ENCODE data around the gene CDS2. TPM values are rescaled to one million over a fixed set of nuclear protein-coding genes. Genes with fewer than 3 reads are reported as not detected.
A peak's percentile ranks its signal among the peaks of the same experiment; 100 is the strongest.

CDS2 gene
- total RNA-seq, 2 experiments from 2014 or later, result 46.5 to 47.4 TPM

DNA sequence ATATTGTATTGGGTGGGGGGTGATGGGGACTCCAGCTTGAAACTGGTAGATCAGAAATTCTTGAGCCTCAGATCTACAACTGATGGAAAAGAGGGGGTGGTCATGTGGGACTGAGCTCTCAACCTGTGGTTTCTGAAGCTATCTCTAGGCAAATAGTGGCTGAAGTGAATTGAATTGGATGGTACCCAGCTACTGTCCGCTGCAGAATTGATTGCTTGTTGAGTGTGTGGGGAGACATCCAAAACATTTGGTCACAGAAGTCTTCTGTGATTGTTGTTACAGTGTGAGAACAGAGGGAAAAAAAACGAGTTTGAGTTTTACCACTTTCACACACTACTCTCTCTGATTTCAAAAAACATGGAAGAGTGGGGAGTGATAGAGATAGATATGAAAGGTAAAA, 14.8 kb downstream of the CDS2 start:
- ChIA-PET POLR2A (no interaction called here), CTCF (interaction anchor here (1.2 kb wide), 1 partner anchor 26 kb away, joined by 3 read pairs; no protein-coding TSS in a partner anchor)
- Mint-ChIP-seq H3K4me1 (ENCODE audit: low read depth) (peaks cover 53% of the 10 kb centered on the region), H3K9me3 (no peaks in the 10 kb centered on the region), H3K36me3 (peaks cover 8% of the 10 kb centered on the region), H3K27me3 (no peaks in the 10 kb centered on the region), H3K27ac (no peak overlapping the region), H3K4me3 (no peak overlapping the region)
- intact Hi-C loops (cut with micrococcal nuclease), result no loop called here
- DNase-seq, result no peak

DNA sequence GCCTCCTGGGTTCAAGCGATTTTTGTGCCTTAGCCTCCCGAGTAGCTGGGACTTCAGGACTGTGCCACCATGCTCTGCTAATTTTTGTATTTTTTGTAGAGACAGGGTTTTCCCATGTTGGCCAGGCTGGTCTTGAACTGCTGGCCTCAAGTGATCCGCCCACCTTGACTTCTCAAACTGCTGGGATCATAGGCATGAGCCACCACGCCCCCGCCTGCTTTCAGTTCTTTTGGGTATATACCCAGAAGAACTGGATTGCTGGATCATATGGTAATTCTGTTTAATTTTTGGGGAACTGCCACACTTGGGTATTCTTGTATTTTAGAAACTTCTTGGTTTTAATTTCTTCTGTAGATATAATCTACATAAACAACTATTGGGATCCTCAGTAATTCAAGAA, 17.0 kb downstream of the CDS2 start:
- Mint-ChIP-seq H3K27me3 (no peaks in the 10 kb centered on the region), H3K4me3 (no peak overlapping the region), H3K4me1 (ENCODE audit: low read depth) (peaks cover 63% of the 10 kb centered on the region), H3K9me3 (no peaks in the 10 kb centered on the region), H3K36me3 (peaks cover 8% of the 10 kb centered on the region), H3K27ac (peak overlapping the region; percentile 88)
- POLR2A ChIA-PET, result interaction anchor here (1.1 to 2.3 kb wide), 2 partner anchors 10 to 17 kb away, joined by 3 to 8 read pairs; partner anchors contain the start of gene CDS2
- CTCF ChIA-PET, result interaction anchor here (0.7 to 1.9 kb wide), 3 partner anchors 17 to 516 kb away, joined by 3 to 8 read pairs (median 5); partner anchors contain the start of gene CDS2
- peak; percentile 58 for DNase-seq
- intact Hi-C loops (cut with micrococcal nuclease), result loop anchor here (1.0 kb wide), 2 partner anchors 9 to 17 kb away; partner anchors contain the start of gene CDS2

DNA sequence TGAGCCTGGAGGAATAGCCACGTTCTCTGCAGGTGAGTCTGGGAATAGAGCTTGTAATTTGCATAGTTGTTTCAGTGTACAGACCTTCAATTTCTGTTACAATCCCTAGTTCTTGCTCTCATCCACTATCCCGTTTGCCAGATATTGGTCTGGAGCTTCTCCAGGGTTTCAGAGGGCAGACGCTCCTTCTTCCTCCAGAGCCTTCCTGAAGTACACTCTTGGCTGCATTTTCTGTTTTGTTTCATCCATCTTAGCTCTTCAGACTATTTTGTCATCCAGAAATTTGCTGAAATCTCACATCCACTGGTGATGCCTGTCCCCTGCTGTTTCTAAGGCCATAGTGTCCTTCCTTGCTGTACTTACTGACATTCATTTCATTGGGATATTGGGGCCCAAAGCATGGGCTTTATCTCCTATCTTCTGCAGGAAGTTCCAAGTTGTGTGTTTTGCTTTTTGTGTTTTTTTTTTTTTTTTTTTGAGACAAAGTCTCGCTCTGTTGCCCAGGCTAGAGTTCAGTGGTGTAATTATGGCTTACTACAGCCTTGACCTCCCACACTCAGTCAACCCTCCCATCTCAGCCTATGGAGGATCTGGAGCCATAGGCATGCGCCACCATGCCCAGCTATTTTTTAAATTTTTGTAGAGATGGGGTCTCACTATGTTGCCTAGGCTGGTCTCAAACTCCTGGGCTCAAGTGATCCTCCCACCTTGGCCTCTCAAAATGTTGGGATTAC, 18.7 kb downstream of the CDS2 start:
- H3K27ac Mint-ChIP-seq, result no peak overlapping the region
- H3K36me3 Mint-ChIP-seq, result peaks cover 8% of the 10 kb centered on the region
- ChIA-PET CTCF (interaction anchor here (1.7 to 2.7 kb wide), 2 partner anchors 19 to 47 kb away, joined by 11 read pairs; partner anchors contain the start of gene CDS2), POLR2A (no interaction called here)
- H3K4me3 Mint-ChIP-seq, result no peak overlapping the region
- no peak for DNase-seq
- intact Hi-C loops (cut with micrococcal nuclease), result no loop called here
- H3K27me3 Mint-ChIP-seq, result no peaks in the 10 kb centered on the region
- peaks cover 65% of the 10 kb centered on the region for H3K4me1 Mint-ChIP-seq (ENCODE audit: low read depth)
- no peaks in the 10 kb centered on the region for H3K9me3 Mint-ChIP-seq

DNA sequence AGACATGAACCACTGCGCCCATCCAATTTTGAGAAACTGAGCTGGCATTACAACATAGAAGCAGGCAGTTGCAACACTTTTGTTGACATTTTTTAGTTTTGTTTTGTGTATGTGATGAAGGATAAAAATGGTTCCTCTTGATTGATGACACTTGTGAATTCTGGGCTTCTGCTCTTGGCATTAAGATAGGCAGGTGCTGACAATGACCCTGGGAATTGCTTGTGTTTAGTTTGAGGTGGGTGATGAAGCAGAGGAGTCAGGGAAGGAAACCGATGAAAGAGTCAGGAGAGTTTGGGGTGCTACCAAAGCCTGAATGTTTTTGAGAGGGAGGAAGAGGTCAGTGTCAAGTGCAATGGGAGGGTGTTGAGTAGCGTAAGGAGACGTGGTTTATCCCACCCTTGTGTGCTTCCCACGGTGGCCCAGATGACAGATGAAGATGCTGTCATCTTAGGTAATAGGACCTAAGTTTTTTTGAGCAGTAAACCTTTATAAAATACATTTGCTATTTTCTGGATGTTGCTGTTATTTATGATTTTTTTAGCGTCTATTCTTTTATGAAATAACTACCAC, 19.4 kb downstream of the CDS2 start:
- H3K4me3 Mint-ChIP-seq, result no peak overlapping the region
- CTCF ChIA-PET, result interaction anchor here (1.1 to 2.7 kb wide), 3 partner anchors 19 to 46 kb away, joined by 7 to 11 read pairs (median 11); partner anchors contain the start of gene CDS2
- no peak overlapping the region for H3K27ac Mint-ChIP-seq
- intact Hi-C loops (cut with micrococcal nuclease), result no loop called here
- peaks cover 8% of the 10 kb centered on the region for H3K36me3 Mint-ChIP-seq
- H3K4me1 Mint-ChIP-seq (ENCODE audit: low read depth), result peaks cover 69% of the 10 kb centered on the region
- no peaks in the 10 kb centered on the region for H3K9me3 Mint-ChIP-seq
- POLR2A ChIA-PET, result no interaction called here
- DNase-seq, result no peak
- H3K27me3 Mint-ChIP-seq, result no peaks in the 10 kb centered on the region

DNA sequence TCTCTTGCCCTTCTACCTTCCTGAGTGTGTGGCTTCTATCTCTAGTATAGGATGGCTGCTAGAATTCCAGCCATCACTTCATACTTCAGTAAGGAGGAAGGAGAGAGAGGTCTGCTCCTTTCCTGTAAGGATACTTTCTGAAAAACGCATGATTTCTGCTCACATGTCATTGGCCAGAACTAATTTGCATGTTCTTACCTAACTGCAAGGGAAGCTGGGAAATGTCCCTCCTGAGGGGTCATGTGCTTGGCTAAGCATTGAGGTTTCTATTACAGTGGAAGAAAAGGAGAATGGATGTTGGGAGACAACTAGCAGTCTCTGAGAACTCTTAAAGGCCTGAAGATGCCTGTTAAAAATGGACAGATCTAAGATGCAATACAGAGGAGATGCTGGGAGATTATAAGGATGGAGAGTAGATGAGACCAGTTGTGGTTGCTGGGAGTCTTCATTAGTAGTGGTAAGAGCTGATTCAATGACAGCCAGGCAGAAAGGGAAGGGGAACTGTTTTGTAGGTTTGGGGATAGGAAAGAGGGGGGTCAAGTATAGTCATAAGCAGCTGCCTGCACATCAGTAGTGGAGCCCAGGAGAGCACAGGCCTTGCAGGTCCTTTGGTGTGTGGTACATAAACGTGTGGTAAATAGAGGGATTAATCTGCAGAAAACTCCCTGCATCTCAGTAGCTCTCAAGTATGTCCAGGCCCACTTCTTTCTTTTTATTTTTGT, 20.2 kb downstream of the CDS2 start:
- Mint-ChIP-seq H3K9me3 (no peaks in the 10 kb centered on the region), H3K27ac (no peak overlapping the region), H3K4me1 (ENCODE audit: low read depth) (peaks cover 65% of the 10 kb centered on the region), H3K36me3 (peaks cover 9% of the 10 kb centered on the region), H3K4me3 (no peak overlapping the region), H3K27me3 (no peaks in the 10 kb centered on the region)
- no peak for DNase-seq
- POLR2A ChIA-PET, result interaction anchor here (1.7 kb wide), 1 partner anchor 20 kb away, joined by 7 read pairs; the partner anchor contains the start of gene CDS2
- intact Hi-C loops (cut with micrococcal nuclease), result no loop called here
- CTCF ChIA-PET, result interaction anchor here (0.7 to 2.7 kb wide), 4 partner anchors 20 to 923 kb away, joined by 3 to 11 read pairs (median 5); partner anchors contain the start of gene CDS2

DNA sequence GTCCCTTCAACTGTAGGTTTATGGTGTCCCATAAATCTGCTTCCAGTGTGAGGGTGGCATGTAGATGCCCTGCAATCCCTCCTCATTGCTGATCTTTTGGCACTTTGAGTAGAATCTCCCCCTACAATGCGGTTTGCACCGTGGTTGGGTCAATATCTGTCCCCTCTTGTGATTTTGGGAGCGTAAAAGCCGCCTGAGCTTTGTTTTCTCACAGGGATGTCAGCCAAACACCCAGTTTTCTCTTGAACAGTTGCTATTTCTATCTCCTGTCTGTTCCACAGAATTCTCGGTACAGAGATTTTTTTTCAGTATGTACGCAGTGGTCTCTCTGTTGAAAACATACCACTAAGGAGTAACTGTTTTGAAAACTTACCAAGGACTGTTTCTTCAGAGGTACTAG, 21.8 kb downstream of the CDS2 start:
- intact Hi-C loops (cut with micrococcal nuclease), result no loop called here
- CTCF ChIA-PET, result no interaction called here
- no peak overlapping the region for H3K4me3 Mint-ChIP-seq

DNA sequence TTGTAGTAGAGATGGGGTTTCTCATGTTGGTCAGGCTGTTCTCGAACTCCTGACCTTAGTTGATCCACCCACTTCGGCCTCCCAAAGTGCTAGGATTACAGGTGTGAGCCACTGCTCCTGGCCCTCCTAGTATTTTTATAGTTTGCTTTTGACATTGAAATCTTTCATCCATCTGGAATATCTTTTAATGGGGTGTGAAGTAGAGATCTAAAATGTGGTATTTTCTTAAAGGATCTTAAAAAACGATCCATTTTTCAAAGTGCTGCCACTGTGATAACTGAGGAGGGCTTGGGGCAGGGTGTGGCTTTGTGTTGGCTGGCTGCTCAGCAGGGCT, 23.1 kb downstream of the CDS2 start:
- Mint-ChIP-seq H3K4me1 (ENCODE audit: low read depth) (peaks cover 67% of the 10 kb centered on the region), H3K36me3 (peaks cover 8% of the 10 kb centered on the region), H3K27me3 (no peaks in the 10 kb centered on the region), H3K4me3 (no peak overlapping the region), H3K27ac (no peak overlapping the region), H3K9me3 (no peaks in the 10 kb centered on the region)
- ChIA-PET POLR2A (no interaction called here), CTCF (no interaction called here)
- intact Hi-C loops (cut with micrococcal nuclease), result no loop called here
- no peak for DNase-seq

More for the DNA sequence above, 21.8 kb downstream of the CDS2 start:
- no peaks in the 10 kb centered on the region for H3K9me3 Mint-ChIP-seq
- POLR2A ChIA-PET, result interaction anchor here (1.7 kb wide), 1 partner anchor 22 kb away, joined by 7 read pairs; the partner anchor contains the start of gene CDS2
- no peak for DNase-seq
- peaks cover 68% of the 10 kb centered on the region for H3K4me1 Mint-ChIP-seq (ENCODE audit: low read depth)
- H3K36me3 Mint-ChIP-seq, result peaks cover 11% of the 10 kb centered on the region
- H3K27me3 Mint-ChIP-seq, result no peaks in the 10 kb centered on the region
- no peak overlapping the region for H3K27ac Mint-ChIP-seq

DNA sequence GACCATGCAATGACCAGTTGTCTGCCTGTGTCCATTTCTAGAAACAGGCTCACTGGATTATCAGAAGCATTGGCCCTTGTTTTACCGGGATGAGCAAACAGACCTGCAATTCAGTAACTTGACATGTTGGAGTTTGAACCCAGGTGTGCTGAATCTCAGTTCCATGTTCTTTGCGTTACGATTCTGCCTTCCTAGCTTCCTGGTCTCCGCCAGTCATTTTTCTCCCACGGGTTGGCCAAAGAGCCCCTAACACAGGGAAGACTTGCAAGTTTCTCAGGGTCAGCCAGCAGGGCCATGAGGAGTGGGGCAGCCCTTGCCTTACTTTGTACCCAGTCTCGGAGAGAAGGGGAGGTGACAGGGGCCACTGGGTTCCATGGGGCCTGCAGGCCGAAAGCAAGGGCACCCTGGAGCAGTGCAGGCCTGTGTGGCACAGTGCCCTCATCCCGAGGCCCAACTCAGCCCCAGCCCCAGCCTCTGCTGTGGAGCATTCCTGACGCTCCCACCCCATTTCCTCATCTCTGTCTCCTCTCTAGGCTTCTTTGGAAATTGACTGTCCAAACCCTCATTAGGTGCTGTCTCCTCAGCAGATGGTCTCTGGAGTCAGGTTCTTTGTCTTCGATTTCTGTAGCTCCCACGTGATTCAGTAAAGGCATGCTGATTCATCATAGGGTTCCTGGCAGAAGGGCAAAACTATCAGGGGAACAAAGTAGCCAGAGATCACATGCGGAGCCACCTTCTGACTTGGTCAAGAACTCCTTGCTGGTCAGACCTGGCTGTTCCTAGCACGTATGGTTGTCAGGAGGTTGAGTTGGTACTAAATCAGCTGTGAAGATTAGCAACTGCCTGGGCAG, 23.6 kb downstream of the CDS2 start:
- ChIA-PET POLR2A (no interaction called here), CTCF (no interaction called here)
- DNase-seq, result no peak
- intact Hi-C loops (cut with micrococcal nuclease), result no loop called here
- H3K9me3 Mint-ChIP-seq, result no peaks in the 10 kb centered on the region
- no peak overlapping the region for H3K4me3 Mint-ChIP-seq
- H3K27me3 Mint-ChIP-seq, result no peaks in the 10 kb centered on the region
- H3K36me3 Mint-ChIP-seq, result peaks cover 5% of the 10 kb centered on the region
- H3K27ac Mint-ChIP-seq, result no peak overlapping the region
- H3K4me1 Mint-ChIP-seq (ENCODE audit: low read depth), result peaks cover 68% of the 10 kb centered on the region

DNA sequence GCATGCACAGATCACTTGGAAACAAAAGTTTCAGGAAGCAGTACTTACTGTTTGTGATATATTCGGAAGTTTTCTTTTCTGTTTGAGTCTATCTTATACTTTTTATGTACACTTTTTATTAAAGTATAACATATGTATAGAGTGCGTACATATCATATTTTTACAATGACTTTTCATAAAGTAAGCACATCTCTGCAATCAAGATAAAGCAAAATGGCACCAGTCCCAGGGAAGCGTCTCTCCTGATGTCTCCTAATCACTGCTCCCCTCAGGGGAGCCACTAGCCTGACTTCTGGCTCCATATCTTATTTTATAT, 26.3 kb downstream of the CDS2 start:
- CTCF ChIA-PET, result interaction anchor here (1.0 to 6.8 kb wide), 4 partner anchors 24 to 39 kb away, joined by 3 to 46 read pairs (median 6); partner anchors contain the start of genes CDS2 and PCNA
- POLR2A ChIA-PET, result interaction anchor here (1.0 to 1.2 kb wide), 2 partner anchors 27 to 37 kb away, joined by 3 to 5 read pairs; partner anchors contain the start of gene CDS2
- Mint-ChIP-seq H3K9me3 (no peaks in the 10 kb centered on the region), H3K27ac (no peak overlapping the region), H3K27me3 (no peaks in the 10 kb centered on the region), H3K36me3 (peaks cover 3% of the 10 kb centered on the region), H3K4me3 (no peak overlapping the region), H3K4me1 (ENCODE audit: low read depth) (peaks cover 65% of the 10 kb centered on the region)
- intact Hi-C loops (cut with micrococcal nuclease), result loop anchor here (1.0 kb wide), 1 partner anchor 10 kb away; no protein-coding TSS in a partner anchor
- DNase-seq, result no peak

DNA sequence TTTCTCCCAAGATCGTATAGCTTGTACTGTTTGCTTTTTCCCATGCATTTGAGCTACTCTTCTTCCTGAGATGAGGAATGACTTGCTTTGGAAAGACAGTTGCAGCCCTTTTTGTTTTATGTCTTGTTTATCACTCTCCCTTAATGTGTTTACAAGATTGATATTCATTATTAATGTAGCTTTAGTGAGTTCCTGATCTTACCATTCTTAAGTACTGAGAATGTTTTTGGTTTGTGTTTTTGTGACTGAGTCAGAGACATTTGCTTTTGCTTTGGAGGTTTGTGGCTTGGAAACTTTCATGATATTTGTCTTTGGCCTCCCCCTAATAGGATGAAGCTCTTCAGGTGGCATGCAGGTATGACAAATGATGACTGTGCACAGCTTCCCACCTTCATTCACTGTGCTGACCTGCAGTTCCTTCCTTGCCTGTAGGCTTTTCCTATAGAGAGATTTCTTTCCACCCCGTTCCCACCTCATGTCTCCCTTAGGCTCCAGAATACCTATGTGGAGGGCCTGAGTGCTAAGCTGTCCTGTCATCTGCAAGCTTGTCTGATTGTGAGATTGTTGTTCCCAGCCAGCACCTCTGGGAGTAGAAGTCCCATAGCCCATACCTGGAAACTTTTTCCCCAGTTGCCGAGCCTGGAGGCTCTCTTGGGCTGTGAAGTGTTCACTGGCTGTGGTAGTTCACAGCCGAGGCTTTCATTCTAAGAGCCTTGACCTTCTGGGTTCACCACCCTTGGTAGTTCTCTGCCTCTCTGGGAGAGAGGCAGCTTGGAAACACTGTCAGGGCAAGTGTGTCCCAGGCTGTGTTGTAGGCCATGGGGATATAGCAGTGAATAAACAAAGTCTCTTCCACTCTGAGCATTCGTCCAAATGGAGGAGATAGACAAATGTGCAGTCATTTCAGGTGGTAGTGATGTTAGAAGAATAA, 27.1 kb downstream of the CDS2 start:
- intact Hi-C loops (cut with micrococcal nuclease), result loop anchor here (1.0 kb wide), 1 partner anchor 11 kb away; no protein-coding TSS in a partner anchor
- POLR2A ChIA-PET, result interaction anchor here (0.8 to 1.2 kb wide), 5 partner anchors 10 to 38 kb away, joined by 3 to 5 read pairs (median 3); partner anchors contain the start of gene CDS2
- CTCF ChIA-PET, result interaction anchor here (0.7 to 6.8 kb wide), 6 partner anchors 25 to 69 kb away, joined by 3 to 46 read pairs (median 4); partner anchors contain the start of genes CDS2 and PCNA

More for the DNA sequence above, 27.1 kb downstream of the CDS2 start:
- Mint-ChIP-seq H3K36me3 (peaks cover 3% of the 10 kb centered on the region), H3K4me1 (ENCODE audit: low read depth) (peaks cover 65% of the 10 kb centered on the region), H3K9me3 (no peaks in the 10 kb centered on the region), H3K4me3 (no peak overlapping the region), H3K27me3 (no peaks in the 10 kb centered on the region), H3K27ac (peak overlapping the region; percentile 3)
- peak; percentile 41 for DNase-seq

Data from activated CD4-positive, alpha-beta memory T cell treated with anti-CD3 and anti-CD28 coated beads for 36 hours (primary cell).